ENCODE results near the gene NEFH. TPM values are rescaled to one million over a fixed set of nuclear protein-coding genes. Genes with fewer than 3 reads are reported as not detected.

NEFH gene
- total and polyA plus RNA-seq, 2 donors (not counting 3 experiments of a cell fraction or from before 2014, with no cell fraction given): 0.09 to 0.59 TPM

DNA sequence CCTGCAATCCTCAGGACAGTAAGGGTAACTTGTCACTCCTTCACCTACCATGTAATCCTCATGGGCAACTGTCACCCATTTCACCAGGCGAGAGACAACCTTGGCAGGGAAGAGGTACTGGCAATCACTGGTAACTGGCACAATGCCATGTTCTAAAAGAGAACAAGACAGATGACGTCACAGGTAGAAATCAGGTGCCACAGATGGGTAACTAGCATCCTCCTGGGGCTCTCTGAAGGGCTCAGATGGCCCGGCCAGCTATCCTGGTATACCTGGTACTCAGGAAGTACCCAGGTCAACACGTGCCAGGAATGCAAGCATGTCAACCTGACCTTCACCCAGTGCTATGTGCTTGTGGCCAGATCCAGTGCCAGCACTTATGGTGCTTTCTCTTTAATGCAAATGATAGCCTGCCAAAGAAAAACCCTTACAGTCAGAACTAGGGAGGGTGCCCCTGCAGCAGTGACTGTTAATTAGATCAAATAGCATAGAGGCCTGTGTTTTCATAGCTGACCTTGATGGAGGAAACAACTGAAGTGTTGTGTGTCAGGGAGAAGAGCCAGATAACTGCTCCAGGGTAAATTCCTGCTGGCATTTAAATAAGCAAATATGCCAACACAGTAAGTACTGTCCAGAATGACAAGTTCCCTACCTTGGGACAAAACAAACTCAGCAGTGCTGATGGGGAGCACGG lies 37.3 kb downstream of the NEFH start:
- Histone ChIP-seq H3K4me3 (replicated peaks in 1 of 3; ENCODE audit: insufficient read depth in 1 of 3, low read depth in 1 of 3, low read length in 3 of 3) (no peak overlapping the region), H3K36me3 (ENCODE audit: control insufficient read depth in 2 of 2, extremely low read depth in 1 of 2, insufficient read depth in 2 of 2, low read length in 2 of 2) (peaks cover 18 to 40% of the 10 kb centered on the region in 2 experiments), H3K9ac (replicated peaks; ENCODE audit: extremely low read depth, insufficient read depth, low read length) (no peak overlapping the region), H3K4me1 (ENCODE audit: control insufficient read depth, extremely low read depth, insufficient read depth, low read length) (peaks cover 12% of the 10 kb centered on the region), H3K27ac (ENCODE audit: insufficient read depth, low read depth, low read length) (no peak overlapping the region), H3K9me3 (replicated peaks; ENCODE audit: control insufficient read depth, insufficient read depth, low read length) (no peaks in the 10 kb centered on the region), H2AFZ (ENCODE audit: low read depth, low read length) (no peak overlapping the region), H3K27me3 (ENCODE audit: control insufficient read depth in 2 of 2, insufficient read depth in 2 of 2, low read length in 2 of 2) (no peaks in the 10 kb centered on the region), H4K20me1 (replicated peaks; ENCODE audit: control insufficient read depth, extremely low read depth, insufficient read depth, low read length) (no peaks in the 10 kb centered on the region), H3K4me2 (ENCODE audit: insufficient read depth, low read length) (no peak overlapping the region), H3K9me1 (replicated peaks; ENCODE audit: control insufficient read depth, extremely low read depth, insufficient read depth, low read length) (no peaks in the 10 kb centered on the region), H3K79me2 (ENCODE audit: control insufficient read depth, insufficient read depth, low read length) (no peaks in the 10 kb centered on the region)
- DNase-seq (ENCODE audit: low read depth, low spot score): no peak
- intact Hi-C loops (cut with micrococcal nuclease) (no loop called here), dilution Hi-C loops (cut with MboI; ENCODE audit: extremely low pct_ligation_motif_present, low sequenced_read_pairs) (no loop called here)
- TF ChIP-seq FOS (IDR thresholded peaks at IDR 0.05; ENCODE audit: borderline replicate concordance, insufficient read depth, low read length) (no peak), POLR2A (IDR thresholded peaks at IDR 0.05; ENCODE audit: low read depth, low read length) (no peak), MYC (IDR thresholded peaks at IDR 0.05; ENCODE audit: low read depth, low read length) (no peak), GATA2 (IDR thresholded peaks at IDR 0.05; ENCODE audit: insufficient read depth, insufficient read length, low read depth, low read length) (no peak), POLR2AphosphoS5 (IDR thresholded peaks at IDR 0.05; ENCODE audit: insufficient read depth, low read depth, low read length) (no peak), JUN (IDR thresholded peaks at IDR 0.05; ENCODE audit: borderline replicate concordance, insufficient read depth, insufficient read length, low read depth) (no peak), EZH2 (IDR thresholded peaks at IDR 0.05; ENCODE audit: borderline replicate concordance, low read depth, low read length, severe bottlenecking) (no peak)
- TF ChIP-seq, protein P1, sequence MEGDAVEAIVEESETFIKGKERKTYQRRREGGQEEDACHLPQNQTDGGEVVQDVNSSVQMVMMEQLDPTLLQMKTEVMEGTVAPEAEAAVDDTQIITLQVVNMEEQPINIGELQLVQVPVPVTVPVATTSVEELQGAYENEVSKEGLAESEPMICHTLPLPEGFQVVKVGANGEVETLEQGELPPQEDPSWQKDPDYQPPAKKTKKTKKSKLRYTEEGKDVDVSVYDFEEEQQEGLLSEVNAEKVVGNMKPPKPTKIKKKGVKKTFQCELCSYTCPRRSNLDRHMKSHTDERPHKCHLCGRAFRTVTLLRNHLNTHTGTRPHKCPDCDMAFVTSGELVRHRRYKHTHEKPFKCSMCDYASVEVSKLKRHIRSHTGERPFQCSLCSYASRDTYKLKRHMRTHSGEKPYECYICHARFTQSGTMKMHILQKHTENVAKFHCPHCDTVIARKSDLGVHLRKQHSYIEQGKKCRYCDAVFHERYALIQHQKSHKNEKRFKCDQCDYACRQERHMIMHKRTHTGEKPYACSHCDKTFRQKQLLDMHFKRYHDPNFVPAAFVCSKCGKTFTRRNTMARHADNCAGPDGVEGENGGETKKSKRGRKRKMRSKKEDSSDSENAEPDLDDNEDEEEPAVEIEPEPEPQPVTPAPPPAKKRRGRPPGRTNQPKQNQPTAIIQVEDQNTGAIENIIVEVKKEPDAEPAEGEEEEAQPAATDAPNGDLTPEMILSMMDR (IDR thresholded peaks at IDR 0.05; ENCODE audit: extremely low read depth in 1 of 2, insufficient read depth in 1 of 2, low read depth in 1 of 2, low read length in 2 of 2): no peak
- TF ChIP-seq, protein P2, sequence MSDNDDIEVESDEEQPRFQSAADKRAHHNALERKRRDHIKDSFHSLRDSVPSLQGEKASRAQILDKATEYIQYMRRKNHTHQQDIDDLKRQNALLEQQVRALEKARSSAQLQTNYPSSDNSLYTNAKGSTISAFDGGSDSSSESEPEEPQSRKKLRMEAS (IDR thresholded peaks at IDR 0.05; ENCODE audit: insufficient read depth, insufficient read length): no peak
- POLR2A ChIA-PET: no interaction called here
- no TSS peak for BruUV-seq (replicated peaks)
- FAIRE-seq: no peak
- CTCF ChIA-PET: no interaction called here
